Endodermal cell (in vitro differentiated cells): Measurements from ENCODE around the gene PRCD. TPM values are rescaled to one million over a fixed set of nuclear protein-coding genes. Genes with fewer than 3 reads are reported as not detected.

ENCODE experiments used
- DNase-seq: peaks from one replicate; pipeline ENCODE4 v3.0.0-alpha.2; 2017
- H3K27ac ChIP-seq: 2 replicates; pipeline ENCODE4 v1.5.1; 2013; ENCODE audit warnings: mild to moderate bottlenecking, low read depth, low read length, moderate library complexity
- H3K27me3 ChIP-seq: 2 replicates; pipeline ENCODE4 v1.6.1; 2013; ENCODE audit warnings: mild to moderate bottlenecking, low read length, moderate library complexity; ENCODE audit not compliant: insufficient read depth, control insufficient read depth, poor library complexity, severe bottlenecking
- H3K36me3 ChIP-seq: 2 replicates; pipeline ENCODE4 v1.7.0; 2013; ENCODE audit warnings: mild to moderate bottlenecking, low read length, moderate library complexity; ENCODE audit not compliant: control insufficient read depth, insufficient read depth
- H3K4me1 ChIP-seq: one replicate; pipeline ENCODE4 v1.7.0; 2013; ENCODE audit warnings: low read length; ENCODE audit not compliant: control insufficient read depth, insufficient read depth
- H3K4me3 ChIP-seq: 2 replicates; pipeline ENCODE4 v1.5.1; 2013; ENCODE audit warnings: mild to moderate bottlenecking, low read length, moderate library complexity
- H3K9ac ChIP-seq: 2 replicates; pipeline ENCODE4 v1.6.1; 2013; ENCODE audit warnings: mild to moderate bottlenecking, low read length, moderate library complexity; ENCODE audit not compliant: poor library complexity, severe bottlenecking; ENCODE audit errors: extremely low read depth
- H3K9me3 ChIP-seq: 2 replicates; pipeline ENCODE4 v1.6.1; 2013; ENCODE audit warnings: mild to moderate bottlenecking, low read length, moderate library complexity; ENCODE audit not compliant: control insufficient read depth
- H3K27ac Mint-ChIP-seq: 2 replicates; pipeline ENCODE4 v1.8.0; 2020; ENCODE audit warnings: mixed read lengths
- H3K27me3 Mint-ChIP-seq: 2 replicates; pipeline ENCODE4 v1.8.0; 2021; ENCODE audit warnings: mild to moderate bottlenecking, mixed read lengths; ENCODE audit not compliant: insufficient read depth
- H3K36me3 Mint-ChIP-seq: 2 replicates; pipeline ENCODE4 v1.8.0; 2020; ENCODE audit warnings: low read depth, mixed read lengths
- H3K4me1 Mint-ChIP-seq: 2 replicates; pipeline ENCODE4 v1.8.0; 2020; ENCODE audit warnings: mixed read lengths
- H3K4me3 Mint-ChIP-seq: 2 replicates; pipeline ENCODE4 v1.8.0; 2020; ENCODE audit warnings: mild to moderate bottlenecking, moderate library complexity, mixed read lengths
- H3K9me3 Mint-ChIP-seq: 2 replicates; pipeline ENCODE4 v1.8.0; 2020; ENCODE audit warnings: mild to moderate bottlenecking, mixed read lengths
- CTCF ChIP-seq: fragments of 200-600 bp; sonication (generic); conservative IDR thresholded peaks from 2 replicates; pipeline ENCODE4 v1.5.0; 2021; ENCODE audit warnings: antibody characterized with exemption, mild to moderate bottlenecking
- WGBS, 2 experiments: methylation state at CpG; one replicate each; pipeline versions ENCODE4 v1.1.5 to v1.1.7; 2013; ENCODE audit warnings: missing lambda C conversion rate in 2 of 2, mixed read lengths in 1 of 2; ENCODE audit not compliant: insufficient coverage in 1 of 2, insufficient read length in 1 of 2; 5-methylcytosine and 5-hydroxymethylcytosine counted together
- long read RNA-seq, 4 experiments: library from polyadenylated mRNA in 2 of 4; library from RNA in 1 of 4; library from capped mRNA in 1 of 4; stranded (forward) in 3 of 4; unstranded in 1 of 4; transcript quantifications; one replicate each; pipeline ENCODE4 v2.0.0, GENCODE V29; 2020 to 2021; ENCODE audit warnings: inconsistent platforms in 1 of 4
- polyA plus RNA-seq, 2 experiments: library from polyadenylated mRNA; stranded (reverse); fragments of 50-300 nt; gene quantifications; one replicate each; pipeline ENCODE4 v1.2.3, GENCODE V29; 2013
- total RNA-seq, 2 donors: library from RNA; stranded (reverse); fragmentation: NEBNext Ultra II Directional in 1 of 2; extraction: Animal tissue kit (Norgen Biotek cat#: 25700) in 1 of 2; gene quantifications; 2 replicates in 1 of 2; 3 replicates in 1 of 2; pipeline ENCODE4 v1.2.1, GENCODE V29; 2021

The PRCD gene
- total RNA-seq: 1 to 10 TPM; 3.2 to 4.8 TPM
- polyA plus RNA-seq (2013, experiment 1 of 2): 0.50 TPM
- polyA plus RNA-seq (2013, experiment 2 of 2): 2.2 TPM
- long read RNA-seq, experiment 1, partial matches to known transcripts: 0 of 1 reads
- long read RNA-seq, experiment 1, other reads (novel, unspliced or antisense): 1 of 1 reads
- long read RNA-seq, experiment 2: 0 reads
- long read RNA-seq, experiment 3: 0 reads
- long read RNA-seq, experiment 4: 0 reads

GRCh38 chr17:76539631-76540271 lies at the start of gene PRCD:
Gene PRCD (plus strand): TSS chr17:76540044. CDS start chr17:76540142, 98 bp downstream.
- DNase-seq: peak; percentile 75
- TF ChIP-seq CTCF: peak; percentile 63
- H3K4me1 Mint-ChIP-seq: peaks cover 27% of the 10 kb centered on the region

DNA sequence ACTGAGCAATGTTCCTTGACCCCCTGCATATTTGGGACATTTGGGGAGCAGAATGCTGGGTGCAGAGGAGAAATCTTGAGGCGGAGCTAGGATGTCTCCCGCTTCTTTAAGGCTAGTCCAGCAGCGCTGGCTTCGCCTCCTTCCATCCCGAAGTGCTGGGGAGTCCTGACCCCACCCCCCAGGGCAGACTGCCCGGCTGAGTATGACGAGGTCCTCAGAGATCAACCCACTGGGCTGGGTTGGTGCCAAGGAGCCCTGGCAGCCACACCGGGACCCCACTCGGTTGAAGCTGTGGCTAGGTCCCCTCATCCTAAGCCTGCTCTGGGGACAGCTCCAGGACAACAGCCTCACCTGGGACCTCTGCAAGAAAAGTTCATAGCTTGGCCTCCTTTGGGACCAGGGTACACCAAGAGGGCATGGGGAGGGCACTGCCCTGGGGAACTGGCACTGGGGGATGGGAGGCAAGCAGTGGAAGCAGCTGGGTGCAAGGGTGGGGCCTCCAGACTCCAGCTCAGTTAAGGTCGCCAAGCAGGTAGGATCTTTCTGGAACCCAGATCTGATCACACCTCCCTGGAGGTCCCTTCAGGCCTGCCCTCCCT lies 49.6 kb upstream of the PRCD start:
- TF ChIP-seq CTCF: no peak
- Mint-ChIP-seq H3K27ac (no peak overlapping the region), H3K27me3 (no peaks in the 10 kb centered on the region), H3K4me3 (no peak overlapping the region), H3K36me3 (peaks cover 4% of the 10 kb centered on the region), H3K4me1 (peaks cover 10% of the 10 kb centered on the region), H3K9me3 (no peaks in the 10 kb centered on the region)
- WGBS, 2 experiments: 90% methylated on average over 7 to 10 of the region's 10 CpGs
- Histone ChIP-seq H3K4me1 (no peaks in the 10 kb centered on the region), H3K27me3 (no peaks in the 10 kb centered on the region), H3K4me3 (no peak overlapping the region), H3K36me3 (no peaks in the 10 kb centered on the region), H3K9ac (no peak overlapping the region), H3K9me3 (no peaks in the 10 kb centered on the region), H3K27ac (no peak overlapping the region)
- no peak for DNase-seq

More at GRCh38 chr17:76539631-76540271, at the start of gene PRCD:
- no peaks in the 10 kb centered on the region for H3K36me3 Mint-ChIP-seq
- Histone ChIP-seq H3K4me3 (peak within 1 kb of the TSS; percentile 57), H3K4me1 (peaks cover 30% of the 10 kb centered on the region), H3K36me3 (no peaks in the 10 kb centered on the region), H3K9me3 (no peaks in the 10 kb centered on the region), H3K27me3 (peaks cover 42% of the 10 kb centered on the region), H3K27ac (no peak within 1 kb of the TSS), H3K9ac (no peak within 1 kb of the TSS)
- peaks cover 38% of the 10 kb centered on the region for H3K27me3 Mint-ChIP-seq
- H3K27ac Mint-ChIP-seq: peak within 1 kb of the TSS; percentile 74
- H3K9me3 Mint-ChIP-seq: no peaks in the 10 kb centered on the region
- peak within 1 kb of the TSS; percentile 55 for H3K4me3 Mint-ChIP-seq
- 81 to 85% methylated on average over 6 to 22 of the region's 22 CpGs for WGBS, 2 experiments

GRCh38 chr17:76491271-76492122 lies 48.3 kb upstream of the PRCD start:
- H3K4me3 ChIP-seq: no peak overlapping the region
- peaks cover 10% of the 10 kb centered on the region for H3K4me1 Mint-ChIP-seq
- TF ChIP-seq CTCF: no peak
- H3K9me3 Mint-ChIP-seq: no peaks in the 10 kb centered on the region
- no peaks in the 10 kb centered on the region for H3K4me1 ChIP-seq
- DNase-seq: no peak
- H3K27me3 ChIP-seq: no peaks in the 10 kb centered on the region
- no peak overlapping the region for H3K27ac ChIP-seq
- 93 to 94% methylated on average over 13 to 17 of the region's 17 CpGs for WGBS, 2 experiments
- H3K9me3 ChIP-seq: no peaks in the 10 kb centered on the region
- H3K27me3 Mint-ChIP-seq: no peaks in the 10 kb centered on the region
- no peak overlapping the region for H3K4me3 Mint-ChIP-seq
- H3K36me3 Mint-ChIP-seq: no peaks in the 10 kb centered on the region
- H3K9ac ChIP-seq: no peak overlapping the region
- no peak overlapping the region for H3K27ac Mint-ChIP-seq
- no peaks in the 10 kb centered on the region for H3K36me3 ChIP-seq
